Pancreas (tissue), 10 donors: Measurements from ENCODE around the gene ELP4. TPM values are rescaled to one million over a fixed set of nuclear protein-coding genes. Genes with fewer than 3 reads are reported as not detected.

Source experiments
- ATAC-seq, 4 donors: fragments of 200-7000 bp; cut with Tn5 transposase; one replicate each; pipeline versions ENCODE4 v1.8.0 to v1.9.1; 2020; ENCODE audit warnings: mild to moderate bottlenecking in 4 of 4, moderate library complexity in 4 of 4
- DNase-seq, 6 donors: peaks; one replicate each; pipeline ENCODE4 v3.0.0-alpha.2; 2020
- FAIRE-seq: peaks from 2 replicates; lab custom pipeline; 2012; peaks lifted over from hg19 to GRCh38; lab: Jason Lieb, UNC
- H3K27ac ChIP-seq, 4 donors: fragments of 200-600 bp; sonication (generic); 1 replicate in 3 of 4; 2 replicates in 1 of 4; pipeline versions ENCODE4 v1.5.0 to v1.8.0; 2020
- H3K27me3 ChIP-seq, 4 donors: fragments of 200-600 bp; one replicate each; pipeline ENCODE4 v1.8.0; 2021
- H3K36me3 ChIP-seq, 3 donors: fragments of 200-600 bp; sonication (generic) in 1 of 3; one replicate each; pipeline versions ENCODE4 v1.5.0 to v1.8.0; 2020 to 2021
- H3K4me1 ChIP-seq, 3 donors: fragments of 200-600 bp; one replicate each; pipeline ENCODE4 v1.8.0; 2021
- H3K4me3 ChIP-seq, 4 donors: fragments of 200-600 bp; sonication (generic) in 2 of 4; one replicate each; pipeline versions ENCODE4 v1.5.0 to v1.8.0; 2020 to 2021
- H3K9me3 ChIP-seq, 4 donors: fragments of 200-600 bp; one replicate each; pipeline ENCODE4 v1.8.0; 2021
- CTCF ChIP-seq, 4 donors: fragments of 200-600 bp; sonication (generic) in 3 of 4; IDR thresholded peaks; one replicate each; pipeline versions ENCODE4 v1.5.0 to v1.8.0; 2021; ENCODE audit warnings: antibody characterized with exemption in 4 of 4
- WGBS, 2 donors: extraction: QIAGEN DNeasy Blood & Tissue Kit; methylation state at CpG; one replicate each; pipeline ENCODE4 v1.1.7; 2013; 5-methylcytosine and 5-hydroxymethylcytosine counted together
- intact Hi-C, 3 donors: fragments of 100-400 bp; cut with DNase I; formaldehyde crosslinking; loops; one replicate each; pipeline versions ENCODE4 v1.11.1 to v1.14.2; 2022
- polyA plus RNA-seq, 2 donors: library from polyadenylated mRNA; stranded (reverse); fragments of 200-250 nt; gene quantifications; one replicate each; pipeline ENCODE4 v1.2.3, GENCODE V29; 2013
- total RNA-seq, 6 donors: library from RNA; stranded (reverse); fragmentation: NEBNext Ultra II Directional in 4 of 6; extraction: Animal tissue kit (Norgen Biotek cat#: 25700) in 4 of 6; gene quantifications; one replicate each; pipeline versions ENCODE4 v1.2.1 to v1.2.4, GENCODE V29; 2021 to 2023
- donor health status: healthy with polysubstance abuse.
- donor health status: DM: no; HTN: no; CAD: no; lungs with moderate emphysema.
- donor health status: DM: no; HTN: no; CAD: no.
- donor health status: control.
- donor health status: control.
- donor health status: Bipolar disorder and iron deficiency.
- donor health status: DM: yes; HTN: yes; CAD: no.
- donor health status: DM: no; HTN: no; CAD: no.
- donor health status: DM: no; HTN: no; CAD: no.
- donor health status: DM: yes; HTN: yes; CAD: no.

Gene ELP4
- total and polyA plus RNA-seq, 8 donors = 8.7 to 13.2 (median 9.9) TPM

GRCh38 chr11:31779374-31779791 lies 269.8 kb downstream of the ELP4 start:
- FAIRE-seq (no peak), DNase-seq (no peak), ATAC-seq (peak in 1 of 4 donors; percentile 22)
- no peak for TF ChIP-seq CTCF (IDR thresholded peaks at IDR 0.05)
- H3K27me3 ChIP-seq = no peaks in the 10 kb centered on the region
- intact Hi-C loops = no loop called here
- no peaks in the 10 kb centered on the region for H3K9me3 ChIP-seq
- no peaks in the 10 kb centered on the region for H3K4me1 ChIP-seq
- H3K36me3 ChIP-seq = no peaks in the 10 kb centered on the region
- no peak overlapping the region for H3K4me3 ChIP-seq
- WGBS, 2 donors = 72 to 78% methylated on average over 6 of the region's 6 CpGs
- H3K27ac ChIP-seq = no peak overlapping the region

GRCh38 chr11:31780078-31780477 lies 270.5 kb downstream of the ELP4 start:
- Histone ChIP-seq H3K36me3 (no peaks in the 10 kb centered on the region), H3K4me1 (no peaks in the 10 kb centered on the region), H3K9me3 (no peaks in the 10 kb centered on the region), H3K27ac (no peak overlapping the region), H3K27me3 (no peaks in the 10 kb centered on the region), H3K4me3 (no peak overlapping the region)
- no peak for DNase-seq
- no peak for ATAC-seq
- WGBS, 2 donors = 93 to 94% methylated on average over 4 of the region's 4 CpGs
- no peak for TF ChIP-seq CTCF (IDR thresholded peaks at IDR 0.05)
- FAIRE-seq = no peak
- intact Hi-C loops = no loop called here

GRCh38 chr11:31780480-31780971 lies 271.0 kb downstream of the ELP4 start:
- ATAC-seq (peak in 1 of 4 donors; percentile 37), FAIRE-seq (no peak), DNase-seq (no peak)
- Histone ChIP-seq H3K4me1 (no peaks in the 10 kb centered on the region), H3K9me3 (no peaks in the 10 kb centered on the region), H3K4me3 (no peak overlapping the region), H3K27me3 (no peaks in the 10 kb centered on the region), H3K36me3 (no peaks in the 10 kb centered on the region), H3K27ac (no peak overlapping the region)
- intact Hi-C loops = no loop called here
- TF ChIP-seq CTCF (IDR thresholded peaks at IDR 0.05) = no peak
- 67 to 75% methylated on average over 5 of the region's 5 CpGs for WGBS, 2 donors

- DNase-seq (no peak), FAIRE-seq (no peak), ATAC-seq (no peak)
- H3K4me3 ChIP-seq = no peak overlapping the region
- TF ChIP-seq CTCF (IDR thresholded peaks at IDR 0.05) = no peak
- no peaks in the 10 kb centered on the region for H3K9me3 ChIP-seq
- intact Hi-C loops = no loop called here
- H3K27me3 ChIP-seq = no peaks in the 10 kb centered on the region
- H3K36me3 ChIP-seq = no peaks in the 10 kb centered on the region
- H3K27ac ChIP-seq = no peak overlapping the region
- no peaks in the 10 kb centered on the region for H3K4me1 ChIP-seq
- WGBS, 2 donors = 97 to 99% methylated on average over 2 of the region's 2 CpGs
Observed at GRCh38 chr11:31782257-31782656, 272.7 kb downstream of the ELP4 start.

GRCh38 chr11:31783252-31783651 lies 273.7 kb downstream of the ELP4 start:
- FAIRE-seq (no peak), ATAC-seq (peak in 1 of 4 donors; percentile 24), DNase-seq (no peak)
- Histone ChIP-seq H3K36me3 (no peaks in the 10 kb centered on the region), H3K9me3 (no peaks in the 10 kb centered on the region), H3K4me3 (no peak overlapping the region), H3K27ac (no peak overlapping the region), H3K4me1 (no peaks in the 10 kb centered on the region), H3K27me3 (no peaks in the 10 kb centered on the region)
- intact Hi-C loops = no loop called here
- 94 to 97% methylated on average over 6 of the region's 6 CpGs for WGBS, 2 donors
- no peak for TF ChIP-seq CTCF (IDR thresholded peaks at IDR 0.05)
